Hematopoietic multipotent progenitor cell treated with erythropoietin and hydrocortisone succinate and interleukin-3 and kit ligand, for 6 days (in vitro differentiated cells): Measurements from ENCODE around the gene TTLL9.

ENCODE experiments used
- DNase-seq: peaks from one replicate; pipeline ENCODE4 v3.0.0-alpha.2; 2015

Gene TTLL9

GRCh38 chr20:31859266-31859997 lies 11.0 kb upstream of the TTLL9 start:
- DNase-seq: no peak

GRCh38 chr20:31859998-31860380 lies 10.4 kb upstream of the TTLL9 start:
- no peak for DNase-seq

GRCh38 chr20:31860390-31861134 lies 9.9 kb upstream of the TTLL9 start:
- no peak for DNase-seq

GRCh38 chr20:31861135-31861384 lies 9.4 kb upstream of the TTLL9 start:
- DNase-seq: no peak

GRCh38 chr20:31861385-31862156 lies 8.9 kb upstream of the TTLL9 start:
- peak; percentile 82 for DNase-seq

GRCh38 chr20:31862157-31862470 lies 8.3 kb upstream of the TTLL9 start:
- DNase-seq: no peak

- no peak for DNase-seq
These were observed 7.9 kb upstream of the TTLL9 start for GRCh38 chr20:31862506-31862905.

GRCh38 chr20:31863296-31864085 lies 6.9 kb upstream of the TTLL9 start:
- no peak for DNase-seq

GRCh38 chr20:31864521-31865400 lies 5.7 kb upstream of the TTLL9 start:
- no peak for DNase-seq

GRCh38 chr20:31866221-31866620 lies 4.2 kb upstream of the TTLL9 start:
- DNase-seq: no peak

GRCh38 chr20:31868853-31869672 lies 1.4 kb upstream of the TTLL9 start:
- no peak for DNase-seq

- DNase-seq: no peak
These were observed 827 bp upstream of the TTLL9 start for GRCh38 chr20:31869673-31869941.

- no peak for DNase-seq
These were observed 538 bp downstream of the TTLL9 start for GRCh38 chr20:31870726-31871617.

- DNase-seq: no peak
These were observed 1.2 kb downstream of the TTLL9 start for GRCh38 chr20:31871618-31871954.

- no peak for DNase-seq
These were observed 2.0 kb downstream of the TTLL9 start for GRCh38 chr20:31872406-31872805.

GRCh38 chr20:31875671-31876070 lies 5.2 kb downstream of the TTLL9 start:
- no peak for DNase-seq

- DNase-seq: no peak
These were observed 7.2 kb downstream of the TTLL9 start for GRCh38 chr20:31877684-31878083.

- peak; percentile 96 for DNase-seq
These were observed 8.9 kb downstream of the TTLL9 start for GRCh38 chr20:31879143-31879987.

GRCh38 chr20:31881945-31882344 lies 11.5 kb downstream of the TTLL9 start:
- DNase-seq: no peak

- DNase-seq: no peak
These were observed 13.4 kb downstream of the TTLL9 start for GRCh38 chr20:31883829-31884228.
